Measurements from ENCODE around the gene USP10.

DNA sequence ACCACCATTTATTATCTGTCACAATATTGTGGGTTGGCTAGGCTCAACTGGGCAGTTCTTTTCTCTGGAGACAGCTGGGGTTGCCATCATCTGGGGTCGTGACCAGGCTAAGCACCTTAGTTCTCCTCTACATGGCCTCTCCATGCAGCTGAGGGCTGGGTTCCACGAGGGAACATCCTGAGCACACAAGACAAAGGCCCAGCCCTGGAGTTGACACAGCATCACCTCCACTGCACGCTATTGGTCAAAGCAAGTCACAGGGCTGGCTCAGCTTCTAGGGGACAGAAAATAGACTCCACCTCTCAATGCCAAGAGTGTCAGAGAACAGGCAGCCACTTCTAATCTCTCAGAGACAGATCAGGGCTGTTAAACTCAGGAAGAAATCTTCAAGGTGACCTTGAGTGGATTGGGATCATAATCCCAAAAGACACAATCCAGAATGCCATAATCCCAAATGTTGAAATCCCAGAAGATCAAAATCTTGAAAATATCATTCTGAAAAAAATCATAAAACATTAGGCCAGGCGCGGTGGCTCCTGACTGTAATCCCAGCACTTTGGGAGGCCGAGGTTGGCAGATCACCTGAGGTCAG, 13.0 kb upstream of the USP10 start:
- TF ChIP-seq, protein P1, sequence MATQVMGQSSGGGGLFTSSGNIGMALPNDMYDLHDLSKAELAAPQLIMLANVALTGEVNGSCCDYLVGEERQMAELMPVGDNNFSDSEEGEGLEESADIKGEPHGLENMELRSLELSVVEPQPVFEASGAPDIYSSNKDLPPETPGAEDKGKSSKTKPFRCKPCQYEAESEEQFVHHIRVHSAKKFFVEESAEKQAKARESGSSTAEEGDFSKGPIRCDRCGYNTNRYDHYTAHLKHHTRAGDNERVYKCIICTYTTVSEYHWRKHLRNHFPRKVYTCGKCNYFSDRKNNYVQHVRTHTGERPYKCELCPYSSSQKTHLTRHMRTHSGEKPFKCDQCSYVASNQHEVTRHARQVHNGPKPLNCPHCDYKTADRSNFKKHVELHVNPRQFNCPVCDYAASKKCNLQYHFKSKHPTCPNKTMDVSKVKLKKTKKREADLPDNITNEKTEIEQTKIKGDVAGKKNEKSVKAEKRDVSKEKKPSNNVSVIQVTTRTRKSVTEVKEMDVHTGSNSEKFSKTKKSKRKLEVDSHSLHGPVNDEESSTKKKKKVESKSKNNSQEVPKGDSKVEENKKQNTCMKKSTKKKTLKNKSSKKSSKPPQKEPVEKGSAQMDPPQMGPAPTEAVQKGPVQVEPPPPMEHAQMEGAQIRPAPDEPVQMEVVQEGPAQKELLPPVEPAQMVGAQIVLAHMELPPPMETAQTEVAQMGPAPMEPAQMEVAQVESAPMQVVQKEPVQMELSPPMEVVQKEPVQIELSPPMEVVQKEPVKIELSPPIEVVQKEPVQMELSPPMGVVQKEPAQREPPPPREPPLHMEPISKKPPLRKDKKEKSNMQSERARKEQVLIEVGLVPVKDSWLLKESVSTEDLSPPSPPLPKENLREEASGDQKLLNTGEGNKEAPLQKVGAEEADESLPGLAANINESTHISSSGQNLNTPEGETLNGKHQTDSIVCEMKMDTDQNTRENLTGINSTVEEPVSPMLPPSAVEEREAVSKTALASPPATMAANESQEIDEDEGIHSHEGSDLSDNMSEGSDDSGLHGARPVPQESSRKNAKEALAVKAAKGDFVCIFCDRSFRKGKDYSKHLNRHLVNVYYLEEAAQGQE (IDR thresholded peaks at IDR 0.05; ENCODE audit: insufficient read depth in 1 of 2, low read depth in 2 of 2, low read length in 2 of 2) = no peak
- TF ChIP-seq POLR2AphosphoS5 (IDR thresholded peaks at IDR 0.05; ENCODE audit: low read depth, low read length) (no peak), FOXP2 (optimal IDR thresholded peaks at IDR 0.05; ENCODE audit: borderline replicate concordance, extremely low read depth, extremely low read length, insufficient read depth) (no peak), TAF1 (IDR thresholded peaks at IDR 0.05; ENCODE audit: borderline replicate concordance, insufficient read depth, low read length) (no peak), SIN3A (IDR thresholded peaks at IDR 0.05; ENCODE audit: borderline replicate concordance, insufficient read depth, low read length) (no peak)

Measured in PFSK-1 (cell line).